CD14-positive monocyte (primary cell): ENCODE results near the gene ABAT. TPM values are rescaled to one million over a fixed set of nuclear protein-coding genes. Genes with fewer than 3 reads are reported as not detected.

ENCODE experiments used
- DNase-seq, 3 donors: peaks; one replicate each; pipeline ENCODE4 v3.0.0-alpha.2; 2011 to 2022
- H2AFZ ChIP-seq: 2 replicates; pipeline ENCODE4 v1.6.0; 2012; ENCODE audit warnings: mild to moderate bottlenecking, low read depth, low read length, inconsistent platforms; ENCODE audit not compliant: insufficient read depth, poor library complexity, severe bottlenecking
- H3K27ac ChIP-seq, 2 donors: 1 replicate in 1 of 2; 2 replicates in 1 of 2; pipeline ENCODE4 v1.5.1; 2012 to 2013; ENCODE audit warnings: low read length in 2 of 2, control low read depth in 1 of 2, inconsistent platforms in 1 of 2, low read depth in 1 of 2, mild to moderate bottlenecking in 1 of 2
- H3K27me3 ChIP-seq, 2 donors: one replicate each; pipeline versions ENCODE4 v1.6.0 to v1.6.1; 2011 to 2013; ENCODE audit warnings: low read length in 2 of 2; ENCODE audit not compliant: control insufficient read depth in 2 of 2, insufficient read depth in 2 of 2
- H3K36me3 ChIP-seq, 2 donors: replicated peaks in 1 of 2; 1 replicate in 1 of 2; 2 replicates in 1 of 2; pipeline versions ENCODE4 v1.5.1 to v1.6.1; 2012 to 2013; ENCODE audit warnings: low read length in 2 of 2, control low read depth in 1 of 2, inconsistent platforms in 1 of 2, mild to moderate bottlenecking in 1 of 2; ENCODE audit not compliant: insufficient read depth in 2 of 2, control insufficient read depth in 1 of 2
- H3K4me1 ChIP-seq, 2 donors: 1 replicate in 1 of 2; 2 replicates in 1 of 2; pipeline versions ENCODE4 v1.5.1 to v1.6.1; 2012 to 2013; ENCODE audit warnings: low read length in 2 of 2, control low read depth in 1 of 2, inconsistent platforms in 1 of 2, mild to moderate bottlenecking in 1 of 2, moderate library complexity in 1 of 2; ENCODE audit not compliant: insufficient read depth in 2 of 2, control insufficient read depth in 1 of 2
- H3K4me2 ChIP-seq: replicated peaks from 2 replicates; pipeline ENCODE3; 2012; ENCODE audit warnings: low read length, moderate library complexity, mild to moderate bottlenecking; ENCODE audit not compliant: poor library complexity, severe bottlenecking; ENCODE audit errors: extremely low read depth
- H3K4me3 ChIP-seq, 3 experiments: fragments of 200-600 bp in 1 of 3; sonication (generic) in 1 of 3; replicated peaks in 1 of 3; 1 replicate in 2 of 3; 2 replicates in 1 of 3; pipeline ENCODE4 v1.5.1; 2011 to 2013; ENCODE audit warnings: low read length in 3 of 3, mild to moderate bottlenecking in 3 of 3, control low read depth in 2 of 3, low read depth in 2 of 3, inconsistent platforms in 1 of 3, moderate library complexity in 1 of 3
- H3K79me2 ChIP-seq: 2 replicates; pipeline ENCODE4 v1.6.0; 2012; ENCODE audit warnings: mild to moderate bottlenecking, control low read depth, inconsistent platforms, low read length, moderate library complexity; ENCODE audit not compliant: insufficient read depth
- H3K9ac ChIP-seq: 2 replicates; pipeline ENCODE4 v1.6.0; 2017; ENCODE audit warnings: low read length, mild to moderate bottlenecking; ENCODE audit not compliant: insufficient read depth, poor library complexity, severe bottlenecking
- H3K9me3 ChIP-seq, 2 donors: replicated peaks in 1 of 2; 1 replicate in 1 of 2; 2 replicates in 1 of 2; pipeline versions ENCODE4 v1.5.1 to v1.6.1; 2012 to 2013; ENCODE audit warnings: low read length in 2 of 2, control low read depth in 1 of 2; ENCODE audit not compliant: control insufficient read depth in 1 of 2, insufficient read depth in 1 of 2
- H4K20me1 ChIP-seq: 2 replicates; pipeline ENCODE4 v1.6.0; 2012; ENCODE audit warnings: mild to moderate bottlenecking, low read length, control low read depth, moderate library complexity; ENCODE audit not compliant: insufficient read depth
- H3K27ac Mint-ChIP-seq, 7 donors: one replicate each; pipeline ENCODE4 v1.8.0; 2020; ENCODE audit warnings: mild to moderate bottlenecking in 7 of 7, mixed read lengths in 7 of 7, moderate library complexity in 6 of 7, inconsistent platforms in 2 of 7
- H3K27me3 Mint-ChIP-seq, 3 donors: one replicate each; pipeline ENCODE4 v1.8.0; 2021 to 2022; ENCODE audit warnings: low read depth in 3 of 3, mild to moderate bottlenecking in 3 of 3, mixed read lengths in 3 of 3, moderate library complexity in 3 of 3, inconsistent platforms in 1 of 3
- H3K36me3 Mint-ChIP-seq, 2 donors: one replicate each; pipeline ENCODE4 v1.8.0; 2020; ENCODE audit warnings: mixed read lengths in 2 of 2, inconsistent platforms in 1 of 2, mild to moderate bottlenecking in 1 of 2
- H3K4me1 Mint-ChIP-seq: one replicate; pipeline ENCODE4 v1.8.0; 2020; ENCODE audit warnings: mild to moderate bottlenecking, mixed read lengths
- H3K4me3 Mint-ChIP-seq, 2 donors: one replicate each; pipeline ENCODE4 v1.8.0; 2020; ENCODE audit warnings: mild to moderate bottlenecking in 2 of 2, mixed read lengths in 2 of 2, moderate library complexity in 1 of 2
- H3K9me3 Mint-ChIP-seq, 7 donors: one replicate each; pipeline ENCODE4 v1.8.0; 2020 to 2022; ENCODE audit warnings: mixed read lengths in 7 of 7, mild to moderate bottlenecking in 6 of 7, moderate library complexity in 6 of 7, inconsistent platforms in 2 of 7
- WGBS: methylation state at CpG from one replicate; pipeline ENCODE4 v1.1.5; 2013; ENCODE audit warnings: missing lambda C conversion rate; ENCODE audit not compliant: insufficient coverage; 5-methylcytosine and 5-hydroxymethylcytosine counted together
- intact Hi-C, 2 donors: fragments of 100-400 bp; cut with micrococcal nuclease; formaldehyde crosslinking; loops; one replicate each; pipeline versions ENCODE4 v1.15.0 to v1.15.1; 2023
- polyA plus RNA-seq, 3 donors: library from polyadenylated mRNA; depleted of rRNA in 1 of 3; unstranded in 2 of 3; stranded (reverse) in 1 of 3; fragments of 300-500 nt in 2 of 3; fragments of >200 nt in 1 of 3; fragmentation: Illumina TruSeq in 2 of 3; gene quantifications; 1 replicate in 2 of 3; 2 replicates in 1 of 3; pipeline ENCODE4 v1.2.3, GENCODE V29; 2012 to 2021
- TF ChIP-seq, protein P1 (sequence below): fragments of 200-600 bp; IDR thresholded peaks from one replicate; pipeline ENCODE4 v1.8.0; 2022; ENCODE audit warnings: antibody characterized with exemption, mild to moderate bottlenecking

Gene ABAT
- polyA plus RNA-seq, 3 donors: 4.9 to 11.8 (median 8.7) TPM

GRCh38 chr16:8739151-8739550, 64.7 kb downstream of the ABAT start:
- no peak overlapping the region for H3K4me3 Mint-ChIP-seq

DNA sequence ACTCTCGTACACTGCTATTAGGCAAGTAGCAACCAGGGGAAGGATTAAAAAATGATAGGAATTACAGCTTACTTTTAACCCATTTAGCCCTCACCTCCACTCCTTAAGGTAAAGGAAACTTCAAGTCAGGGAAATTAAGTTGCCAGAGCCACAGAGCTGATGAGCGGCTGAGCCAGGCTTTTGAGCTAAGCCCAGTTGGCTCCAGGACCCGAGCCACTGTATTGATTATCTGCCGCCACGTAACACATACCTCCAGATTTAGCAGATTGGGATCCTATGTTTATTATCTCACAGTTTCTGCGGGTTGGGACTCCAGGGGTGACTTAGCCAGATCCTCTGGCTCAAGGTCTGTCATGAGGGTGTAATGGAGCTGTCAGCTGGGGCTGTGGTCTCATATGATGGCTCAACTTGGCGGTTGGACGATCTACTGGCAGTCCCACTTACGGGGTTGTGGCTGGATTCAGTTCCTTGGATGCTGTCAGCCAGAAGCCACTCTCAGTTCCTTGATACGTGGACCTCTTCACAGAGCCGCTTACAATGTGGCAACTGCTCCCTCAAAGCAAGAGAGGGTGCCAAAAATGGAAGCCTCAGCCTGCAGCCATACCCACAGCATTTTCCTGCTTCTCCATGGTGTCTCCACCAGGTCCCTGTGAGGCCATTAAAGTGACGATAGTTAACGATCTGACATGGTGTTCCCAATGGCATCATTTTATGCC, 65.7 kb downstream of the ABAT start:
- H3K27me3 ChIP-seq: no peaks in the 10 kb centered on the region
- peak overlapping the region in 1 of 7 donors; percentile 56 for H3K27ac Mint-ChIP-seq
- H3K79me2 ChIP-seq: no peaks in the 10 kb centered on the region
- peaks cover 2% of the 10 kb centered on the region for H3K4me1 Mint-ChIP-seq
- no peak overlapping the region for H3K9ac ChIP-seq
- peaks cover 3 to 8% (median 5%) of the 10 kb centered on the region in 7 donors for H3K9me3 Mint-ChIP-seq
- no peak overlapping the region for H3K27ac ChIP-seq
- peaks cover 0 to 7% of the 10 kb centered on the region in 2 donors for H3K36me3 ChIP-seq
- H3K4me3 Mint-ChIP-seq: no peak overlapping the region
- no peaks in the 10 kb centered on the region for H3K9me3 ChIP-seq
- H4K20me1 ChIP-seq: no peaks in the 10 kb centered on the region
- H2AFZ ChIP-seq: no peak overlapping the region
- intact Hi-C loops: loop anchor here in 1 of 2 donors (10.0 kb wide), 1 partner anchor 65 kb away; the partner anchor contains the start of gene ABAT
- H3K4me2 ChIP-seq: no peak overlapping the region
- peaks cover 0 to 7% (median 3%) of the 10 kb centered on the region in 3 donors for H3K27me3 Mint-ChIP-seq
- H3K4me1 ChIP-seq: no peaks in the 10 kb centered on the region
- no peak for DNase-seq
- peaks cover 17 to 31% of the 10 kb centered on the region in 2 donors for H3K36me3 Mint-ChIP-seq
- no peak overlapping the region for H3K4me3 ChIP-seq
- TF ChIP-seq, protein P1, sequence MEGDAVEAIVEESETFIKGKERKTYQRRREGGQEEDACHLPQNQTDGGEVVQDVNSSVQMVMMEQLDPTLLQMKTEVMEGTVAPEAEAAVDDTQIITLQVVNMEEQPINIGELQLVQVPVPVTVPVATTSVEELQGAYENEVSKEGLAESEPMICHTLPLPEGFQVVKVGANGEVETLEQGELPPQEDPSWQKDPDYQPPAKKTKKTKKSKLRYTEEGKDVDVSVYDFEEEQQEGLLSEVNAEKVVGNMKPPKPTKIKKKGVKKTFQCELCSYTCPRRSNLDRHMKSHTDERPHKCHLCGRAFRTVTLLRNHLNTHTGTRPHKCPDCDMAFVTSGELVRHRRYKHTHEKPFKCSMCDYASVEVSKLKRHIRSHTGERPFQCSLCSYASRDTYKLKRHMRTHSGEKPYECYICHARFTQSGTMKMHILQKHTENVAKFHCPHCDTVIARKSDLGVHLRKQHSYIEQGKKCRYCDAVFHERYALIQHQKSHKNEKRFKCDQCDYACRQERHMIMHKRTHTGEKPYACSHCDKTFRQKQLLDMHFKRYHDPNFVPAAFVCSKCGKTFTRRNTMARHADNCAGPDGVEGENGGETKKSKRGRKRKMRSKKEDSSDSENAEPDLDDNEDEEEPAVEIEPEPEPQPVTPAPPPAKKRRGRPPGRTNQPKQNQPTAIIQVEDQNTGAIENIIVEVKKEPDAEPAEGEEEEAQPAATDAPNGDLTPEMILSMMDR: no peak
- 63% methylated on average over 9 of the region's 13 CpGs for WGBS

More at GRCh38 chr16:8739151-8739550, 64.7 kb downstream of the ABAT start:
- peaks cover 17 to 26% of the 10 kb centered on the region in 2 donors for H3K36me3 Mint-ChIP-seq
- no peak overlapping the region for H3K9ac ChIP-seq
- H3K27me3 Mint-ChIP-seq: peaks cover 0 to 7% (median 3%) of the 10 kb centered on the region in 3 donors
- H4K20me1 ChIP-seq: no peaks in the 10 kb centered on the region
- H3K27ac ChIP-seq: no peak overlapping the region
- no peaks in the 10 kb centered on the region for H3K9me3 ChIP-seq
- no peak overlapping the region for H3K4me3 ChIP-seq
- no peak overlapping the region for H3K27ac Mint-ChIP-seq
- peaks cover 2% of the 10 kb centered on the region for H3K4me1 Mint-ChIP-seq
- intact Hi-C loops: loop anchor here in 1 of 2 donors (10.0 kb wide), 1 partner anchor 64 kb away; the partner anchor contains the start of gene ABAT
- H3K9me3 Mint-ChIP-seq: peaks cover 3 to 5% (median 3%) of the 10 kb centered on the region in 7 donors
- no peaks in the 10 kb centered on the region for H3K79me2 ChIP-seq
- 100% methylated on average over 1 of the region's 6 CpGs for WGBS
- no peaks in the 10 kb centered on the region for H3K27me3 ChIP-seq
- H3K4me2 ChIP-seq: no peak overlapping the region
- H3K36me3 ChIP-seq: peaks cover 0 to 7% of the 10 kb centered on the region in 2 donors
- no peak overlapping the region for H2AFZ ChIP-seq
- no peaks in the 10 kb centered on the region for H3K4me1 ChIP-seq
- DNase-seq: no peak
- TF ChIP-seq, protein P1: no peak
